A549 (cell line): ENCODE measurements around the gene AHR. TPM values are rescaled to one million over a fixed set of nuclear protein-coding genes. Genes with fewer than 3 reads are reported as not detected.
"Not testable (repeated sequence)": the region's sequence is repeated elsewhere in the genome, so short reads cannot be mapped to it uniquely, and the experiment has no call there.

Experiments used
- ATAC-seq, 2 experiments: fragments of 200-7000 bp in 1 of 2; fragments of >200 bp in 1 of 2; cut with Nextera tagmentation in 1 of 2; cut with Tn5 transposase in 1 of 2; 3 replicates each; pipeline versions ENCODE4 v1.8.0 to v1.9.1; 2018 to 2020; ENCODE audit warnings: mild to moderate bottlenecking in 1 of 2, moderate library complexity in 1 of 2
- CTCF ChIA-PET: fragments of 300-600 bp; sonication (Branson Sonifier 250); formaldehyde crosslinking; extraction: SDS; loops from one replicate; lab custom pipeline; 2021; ENCODE audit warnings: antibody characterized with exemption, inconsistent platforms; lab: Yijun Ruan, JAX
- POLR2A ChIA-PET: fragments of 350-600 bp; formaldehyde crosslinking; extraction: SDS; loops from one replicate; lab custom pipeline; 2021; ENCODE audit warnings: antibody characterized with exemption, inconsistent platforms; lab: Yijun Ruan, JAX
- DNase-seq, 2 experiments: peaks; one replicate each; pipeline versions ENCODE4 v3.0.0 to v3.0.0-alpha.2; 2011 to 2016; ENCODE audit warnings: low read depth in 1 of 2, low spot score in 1 of 2
- FAIRE-seq: peaks from 2 replicates; lab custom pipeline; 2011; peaks lifted over from hg19 to GRCh38; lab: Jason Lieb, UNC
- H3K27ac ChIP-seq, 2 experiments: fragments of >200 bp; sonication (Bioruptor Twin); formaldehyde crosslinking; 3 replicates each; pipeline ENCODE4 v1.5.1; 2016 to 2017
- H3K4me1 ChIP-seq: fragments of >200 bp; sonication (Bioruptor Twin); formaldehyde crosslinking; 3 replicates; pipeline ENCODE4 v1.6.1; 2016
- H3K4me2 ChIP-seq: fragments of >200 bp; sonication (Bioruptor Twin); formaldehyde crosslinking; 3 replicates; pipeline ENCODE4 v1.6.1; 2016
- H3K4me3 ChIP-seq: fragments of >200 bp; sonication (Bioruptor Twin); formaldehyde crosslinking; 3 replicates; pipeline ENCODE4 v1.5.1; 2016
- H3K9me3 ChIP-seq: fragments of >200 bp; sonication (Bioruptor Twin); formaldehyde crosslinking; 3 replicates; pipeline ENCODE4 v1.6.1; 2016
- EHF ChIP-seq: fragments of 250-450 bp; sonication (Bioruptor Pico); IDR thresholded peaks from 2 replicates; pipeline ENCODE4 v1.5.0; 2020; ENCODE audit warnings: mild to moderate bottlenecking
- FOSB ChIP-seq: fragments of 250-450 bp; sonication (Bioruptor Pico); IDR thresholded peaks from 2 replicates; pipeline ENCODE4 v1.5.0; 2020; ENCODE audit warnings: mild to moderate bottlenecking, moderate library complexity
- FOSL2 ChIP-seq, 2 experiments: fragments of 450-650 bp in 1 of 2; fragments of >200 bp in 1 of 2; sonication (Bioruptor Twin) in 1 of 2; formaldehyde crosslinking; IDR thresholded peaks; 2 replicates each; pipeline versions ENCODE4 v1.5.0 to v1.6.1; 2016 to 2020; ENCODE audit warnings: mild to moderate bottlenecking in 1 of 2, moderate library complexity in 1 of 2
- FOXS1 ChIP-seq: fragments of 250-450 bp; sonication (Bioruptor Pico); IDR thresholded peaks from 2 replicates; pipeline ENCODE4 v1.5.0; 2020; ENCODE audit warnings: mild to moderate bottlenecking, moderate library complexity
- HOXA7 ChIP-seq: fragments of 250-450 bp; sonication (Bioruptor Pico); IDR thresholded peaks from 2 replicates; pipeline ENCODE4 v1.5.0; 2020; ENCODE audit warnings: mild to moderate bottlenecking, moderate library complexity
- HOXB13 ChIP-seq: fragments of 250-450 bp; sonication (Bioruptor Pico); IDR thresholded peaks from 2 replicates; pipeline ENCODE4 v1.5.0; 2020; ENCODE audit warnings: low read depth, mild to moderate bottlenecking, moderate library complexity
- MAFK ChIP-seq: fragments of 450-650 bp; IDR thresholded peaks from 2 replicates; pipeline ENCODE4 v1.6.1; 2014; ENCODE audit not compliant: partially characterized antibody
- MAZ ChIP-seq: fragments of 150-350 bp; IDR thresholded peaks from 2 replicates; pipeline ENCODE4 v1.6.1; 2014; ENCODE audit warnings: antibody characterized with exemption, low read depth, low read length, borderline replicate concordance
- PHF8 ChIP-seq: fragments of 200-600 bp; sonication (generic); IDR thresholded peaks from 2 replicates; pipeline ENCODE4 v1.6.1; 2016; ENCODE audit warnings: low read depth, mild to moderate bottlenecking, antibody characterized with exemption, moderate library complexity, borderline replicate concordance
- RAD21 ChIP-seq, 2 experiments: fragments of >200 bp in 1 of 2; sonication (Bioruptor Twin) in 1 of 2; formaldehyde crosslinking in 1 of 2; IDR thresholded peaks in 1 of 2; conservative IDR thresholded peaks in 1 of 2; 2 replicates in 1 of 2; 3 replicates in 1 of 2; pipeline ENCODE4 v1.6.1; 2012 to 2018; ENCODE audit warnings: inconsistent platforms in 1 of 2
- RARB ChIP-seq: fragments of 250-450 bp; sonication (Bioruptor Pico); IDR thresholded peaks from 2 replicates; pipeline ENCODE4 v1.8.0; 2021; ENCODE audit warnings: mild to moderate bottlenecking, moderate library complexity
- SMC3 ChIP-seq: fragments of >200 bp; sonication (Bioruptor Twin); formaldehyde crosslinking; IDR thresholded peaks from 3 replicates; pipeline ENCODE4 v1.6.1; 2018; ENCODE audit warnings: inconsistent platforms
- SREBF2 ChIP-seq: fragments of 450-650 bp; IDR thresholded peaks from 2 replicates; pipeline ENCODE4 v1.6.1; 2014; ENCODE audit warnings: mild to moderate bottlenecking, moderate library complexity
- ZFP36 ChIP-seq: fragments of 450-650 bp; IDR thresholded peaks from 2 replicates; pipeline ENCODE4 v1.6.1; 2014; ENCODE audit warnings: borderline replicate concordance; ENCODE audit not compliant: partially characterized antibody
- ZNF302 ChIP-seq: fragments of 250-450 bp; sonication (Bioruptor Pico); IDR thresholded peaks from 2 replicates; pipeline ENCODE4 v1.9.0; 2021; ENCODE audit warnings: inconsistent platforms, mild to moderate bottlenecking, moderate library complexity
- ZSCAN20 ChIP-seq: fragments of 250-450 bp; sonication (Bioruptor Pico); IDR thresholded peaks from 2 replicates; pipeline ENCODE4 v1.8.0; 2022; ENCODE audit warnings: mild to moderate bottlenecking, moderate library complexity
- WGBS: methylation state at CpG from one replicate; pipeline ENCODE4 v1.1.6; 2017; ENCODE audit errors: missing lambda C conversion rate; 5-methylcytosine and 5-hydroxymethylcytosine counted together
- polyA plus RNA-seq, 4 experiments: library from polyadenylated mRNA; depleted of rRNA in 3 of 4; stranded (reverse); fragments of >200 nt; fragmentation: RNase III in 1 of 4; extraction: RNeasy Plus Mini Kit Qiagen cat#74134 plus additional on column Dnase treatment in 1 of 4; gene quantifications; 2 replicates in 3 of 4; 3 replicates in 1 of 4; pipeline ENCODE4 v1.2.3, GENCODE V29; 2011 to 2017
- TF ChIP-seq, protein P1 (sequence below): IDR thresholded peaks from 2 replicates; pipeline ENCODE4 v1.6.1; 2012
- TF ChIP-seq, protein P2 (sequence below): fragments of 200-600 bp; sonication (generic); IDR thresholded peaks from 2 replicates; pipeline ENCODE4 v1.6.1; 2016; ENCODE audit warnings: antibody characterized with exemption, mild to moderate bottlenecking, moderate library complexity
- TF ChIP-seq, protein P3 (sequence below): fragments of 450-650 bp; IDR thresholded peaks from 2 replicates; pipeline ENCODE4 v1.6.1; 2014; ENCODE audit warnings: antibody characterized with exemption
- TF ChIP-seq, protein P4 (sequence below): fragments of 150-350 bp; IDR thresholded peaks from 2 replicates; pipeline ENCODE4 v1.6.1; 2014; ENCODE audit warnings: low read depth, mild to moderate bottlenecking, low read length

Gene AHR
- polyA plus RNA-seq, 2 of the 4 experiments (the other 2 are of a cell fraction) = 9.1 to 14.3 TPM

DNA sequence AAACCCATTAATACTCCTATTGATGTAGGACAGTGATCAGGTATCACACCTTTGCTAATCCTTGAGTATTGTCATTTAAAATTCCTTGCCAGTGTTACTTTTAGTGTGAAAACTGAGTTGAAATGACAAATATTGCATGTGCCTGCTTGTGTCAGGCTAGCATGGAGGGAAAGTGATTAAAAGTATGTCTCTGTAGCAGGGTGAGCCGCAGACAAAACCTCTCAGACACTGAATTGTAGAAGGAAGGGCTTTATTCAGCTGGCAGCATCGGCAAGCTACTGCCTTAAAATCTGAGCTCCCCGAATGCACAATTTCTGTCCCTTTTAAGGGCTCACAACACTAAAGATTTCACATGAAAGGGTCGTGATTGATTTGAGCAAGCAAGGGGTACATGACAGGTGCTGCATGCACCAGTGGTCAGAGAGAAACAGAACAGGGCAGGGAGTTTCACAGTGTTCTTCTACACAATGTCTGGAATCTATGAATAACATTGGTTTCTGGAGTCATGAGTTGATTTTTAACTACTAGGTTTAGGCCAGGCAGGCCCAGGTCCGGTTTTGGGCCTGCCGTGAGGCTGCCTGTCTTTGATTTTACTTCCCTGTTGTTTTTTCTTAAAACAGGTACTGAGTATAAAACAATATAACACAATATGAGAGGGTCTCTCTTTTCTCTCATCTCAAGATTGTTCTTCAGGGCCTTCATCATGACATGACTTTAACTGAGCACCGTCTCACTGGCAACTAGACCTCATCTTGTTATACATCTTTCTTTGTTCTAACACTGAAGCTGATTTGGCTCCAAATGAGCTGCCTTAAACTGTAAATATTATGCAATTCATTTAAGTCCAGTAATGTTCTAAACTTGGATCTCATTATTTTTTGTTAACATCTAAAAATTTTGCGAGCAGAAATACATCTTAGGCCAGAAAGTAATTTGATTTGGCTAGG, 84.2 kb downstream of the AHR start:
- POLR2A ChIA-PET, FAIRE-seq, ATAC-seq, H3K4me1 ChIP-seq, H3K9me3 ChIP-seq, H3K4me2 ChIP-seq, H3K27ac ChIP-seq, H3K4me3 ChIP-seq, DNase-seq: not testable (repeated sequence)
- WGBS = 75% methylated on average over 8 of the region's 8 CpGs
- CTCF ChIA-PET = interaction anchor here (1.3 kb wide), 1 partner anchor 10 kb away, joined by 3 read pairs; no protein-coding TSS in a partner anchor

DNA sequence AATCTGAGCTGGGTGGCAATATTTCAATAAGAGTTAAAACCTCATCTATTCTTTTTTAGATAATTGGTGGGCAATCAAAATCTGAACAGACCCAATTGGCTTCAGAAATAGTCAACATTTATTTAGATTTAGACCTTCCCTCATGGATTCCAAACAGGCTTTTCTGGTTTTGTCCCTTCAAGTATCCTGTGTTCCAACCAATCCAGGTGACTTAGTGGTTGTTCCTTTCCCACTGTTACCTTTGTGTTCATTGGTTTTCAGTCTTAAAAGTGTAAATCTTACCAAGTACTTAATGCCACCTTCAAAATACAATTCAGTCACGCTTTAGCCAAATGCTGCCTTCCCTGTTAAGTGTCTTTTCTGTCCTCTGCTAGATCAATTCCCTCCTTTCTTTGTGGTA, 85.9 kb downstream of the AHR start:
- DNase-seq (no peak), ATAC-seq (no peak), FAIRE-seq (no peak)
- CTCF ChIA-PET = interaction anchor here (1.3 to 1.4 kb wide), 2 partner anchors 16 to 83 kb away, joined by 3 read pairs; no protein-coding TSS in a partner anchor
- Histone ChIP-seq H3K27ac (no peak overlapping the region), H3K9me3 (no peaks in the 10 kb centered on the region), H3K4me2 (no peak overlapping the region), H3K4me1 (0 out of 3 replicates have a peak, but pooled peaks cover 4% of the 10 kb centered on the region), H3K4me3 (no peak overlapping the region)
- POLR2A ChIA-PET = no interaction called here
- 83% methylated on average over 1 of the region's 1 CpG for WGBS
- TF ChIP-seq, protein P1, sequence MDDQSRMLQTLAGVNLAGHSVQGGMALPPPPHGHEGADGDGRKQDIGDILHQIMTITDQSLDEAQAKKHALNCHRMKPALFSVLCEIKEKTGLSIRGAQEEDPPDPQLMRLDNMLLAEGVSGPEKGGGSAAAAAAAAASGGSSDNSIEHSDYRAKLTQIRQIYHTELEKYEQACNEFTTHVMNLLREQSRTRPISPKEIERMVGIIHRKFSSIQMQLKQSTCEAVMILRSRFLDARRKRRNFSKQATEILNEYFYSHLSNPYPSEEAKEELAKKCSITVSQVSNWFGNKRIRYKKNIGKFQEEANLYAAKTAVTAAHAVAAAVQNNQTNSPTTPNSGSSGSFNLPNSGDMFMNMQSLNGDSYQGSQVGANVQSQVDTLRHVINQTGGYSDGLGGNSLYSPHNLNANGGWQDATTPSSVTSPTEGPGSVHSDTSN = no peak
- TF ChIP-seq RARB (CRISPR knock-in tag) = no peak
- no peak for TF ChIP-seq SMC3
- TF ChIP-seq HOXB13 (CRISPR knock-in tag) = no peak
- TF ChIP-seq, protein P2, sequence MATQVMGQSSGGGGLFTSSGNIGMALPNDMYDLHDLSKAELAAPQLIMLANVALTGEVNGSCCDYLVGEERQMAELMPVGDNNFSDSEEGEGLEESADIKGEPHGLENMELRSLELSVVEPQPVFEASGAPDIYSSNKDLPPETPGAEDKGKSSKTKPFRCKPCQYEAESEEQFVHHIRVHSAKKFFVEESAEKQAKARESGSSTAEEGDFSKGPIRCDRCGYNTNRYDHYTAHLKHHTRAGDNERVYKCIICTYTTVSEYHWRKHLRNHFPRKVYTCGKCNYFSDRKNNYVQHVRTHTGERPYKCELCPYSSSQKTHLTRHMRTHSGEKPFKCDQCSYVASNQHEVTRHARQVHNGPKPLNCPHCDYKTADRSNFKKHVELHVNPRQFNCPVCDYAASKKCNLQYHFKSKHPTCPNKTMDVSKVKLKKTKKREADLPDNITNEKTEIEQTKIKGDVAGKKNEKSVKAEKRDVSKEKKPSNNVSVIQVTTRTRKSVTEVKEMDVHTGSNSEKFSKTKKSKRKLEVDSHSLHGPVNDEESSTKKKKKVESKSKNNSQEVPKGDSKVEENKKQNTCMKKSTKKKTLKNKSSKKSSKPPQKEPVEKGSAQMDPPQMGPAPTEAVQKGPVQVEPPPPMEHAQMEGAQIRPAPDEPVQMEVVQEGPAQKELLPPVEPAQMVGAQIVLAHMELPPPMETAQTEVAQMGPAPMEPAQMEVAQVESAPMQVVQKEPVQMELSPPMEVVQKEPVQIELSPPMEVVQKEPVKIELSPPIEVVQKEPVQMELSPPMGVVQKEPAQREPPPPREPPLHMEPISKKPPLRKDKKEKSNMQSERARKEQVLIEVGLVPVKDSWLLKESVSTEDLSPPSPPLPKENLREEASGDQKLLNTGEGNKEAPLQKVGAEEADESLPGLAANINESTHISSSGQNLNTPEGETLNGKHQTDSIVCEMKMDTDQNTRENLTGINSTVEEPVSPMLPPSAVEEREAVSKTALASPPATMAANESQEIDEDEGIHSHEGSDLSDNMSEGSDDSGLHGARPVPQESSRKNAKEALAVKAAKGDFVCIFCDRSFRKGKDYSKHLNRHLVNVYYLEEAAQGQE = no peak
- no peak for TF ChIP-seq FOSB (CRISPR knock-in tag)

DNA sequence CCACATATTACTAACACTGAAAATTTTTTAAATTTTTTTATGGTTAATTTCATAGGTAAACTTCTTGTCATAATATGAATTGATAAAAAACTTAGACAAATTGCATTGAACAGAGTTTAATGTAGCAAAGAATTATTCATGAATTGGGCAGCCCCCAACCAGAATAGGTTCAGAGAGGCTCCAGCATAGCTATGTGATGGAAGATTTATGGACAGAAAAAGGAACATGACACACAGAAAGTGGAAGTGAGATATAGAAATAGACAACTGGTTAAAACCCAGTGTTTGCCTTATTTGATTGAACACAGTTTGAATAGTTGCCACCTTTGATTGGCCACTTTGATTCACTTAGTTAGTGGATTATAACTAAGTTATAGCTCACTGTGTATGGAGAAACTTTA, 87.2 kb downstream of the AHR start:
- no peaks in the 10 kb centered on the region for H3K9me3 ChIP-seq
- no peak overlapping the region for H3K4me3 ChIP-seq
- no peak for FAIRE-seq
- no peak overlapping the region for H3K27ac ChIP-seq
- no peak overlapping the region for H3K4me2 ChIP-seq
- ATAC-seq = no peak
- ChIA-PET POLR2A (no interaction called here), CTCF (no interaction called here)
- H3K4me1 ChIP-seq = 0 out of 3 replicates have a peak, but pooled peaks cover 4% of the 10 kb centered on the region
- no peak for DNase-seq
- TF ChIP-seq PHF8 (no peak), ZSCAN20 (CRISPR knock-in tag) (no peak), FOXS1 (CRISPR knock-in tag) (no peak), FOSL2 (IDR thresholded peaks at IDR 0.05) (no peak), FOSL2 (CRISPR knock-in tag; IDR thresholded peaks at IDR 0.05) (no peak), HOXA7 (no peak), SREBF2 (no peak), ZFP36 (no peak), ZNF302 (CRISPR knock-in tag) (no peak), MAFK (no peak), EHF (CRISPR knock-in tag) (no peak), RAD21 (conservative IDR thresholded peaks at IDR 0.05 in 1 of 2, IDR thresholded peaks at IDR 0.05 in 1 of 2) (no peak), MAZ (no peak), HOXB13 (CRISPR knock-in tag) (no peak)
- TF ChIP-seq, protein P3, sequence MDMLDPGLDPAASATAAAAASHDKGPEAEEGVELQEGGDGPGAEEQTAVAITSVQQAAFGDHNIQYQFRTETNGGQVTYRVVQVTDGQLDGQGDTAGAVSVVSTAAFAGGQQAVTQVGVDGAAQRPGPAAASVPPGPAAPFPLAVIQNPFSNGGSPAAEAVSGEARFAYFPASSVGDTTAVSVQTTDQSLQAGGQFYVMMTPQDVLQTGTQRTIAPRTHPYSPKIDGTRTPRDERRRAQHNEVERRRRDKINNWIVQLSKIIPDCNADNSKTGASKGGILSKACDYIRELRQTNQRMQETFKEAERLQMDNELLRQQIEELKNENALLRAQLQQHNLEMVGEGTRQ = no peak
- TF ChIP-seq, protein P2 = no peak
- TF ChIP-seq, protein P4, sequence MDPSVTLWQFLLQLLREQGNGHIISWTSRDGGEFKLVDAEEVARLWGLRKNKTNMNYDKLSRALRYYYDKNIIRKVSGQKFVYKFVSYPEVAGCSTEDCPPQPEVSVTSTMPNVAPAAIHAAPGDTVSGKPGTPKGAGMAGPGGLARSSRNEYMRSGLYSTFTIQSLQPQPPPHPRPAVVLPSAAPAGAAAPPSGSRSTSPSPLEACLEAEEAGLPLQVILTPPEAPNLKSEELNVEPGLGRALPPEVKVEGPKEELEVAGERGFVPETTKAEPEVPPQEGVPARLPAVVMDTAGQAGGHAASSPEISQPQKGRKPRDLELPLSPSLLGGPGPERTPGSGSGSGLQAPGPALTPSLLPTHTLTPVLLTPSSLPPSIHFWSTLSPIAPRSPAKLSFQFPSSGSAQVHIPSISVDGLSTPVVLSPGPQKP = no peak
